Heart left ventricle (tissue), 13 donors: ENCODE results near the gene SWSAP1.
"Not testable (repeated sequence)": the region's sequence is repeated elsewhere in the genome, so short reads cannot be mapped to it uniquely, and the experiment has no call there.

Experiments
- CTCF ChIP-seq, 12 donors: fragments of 200-600 bp; sonication (generic) in 4 of 12; IDR thresholded peaks; one replicate each; pipeline versions ENCODE4 v1.5.0 to v1.8.0; 2018 to 2022; ENCODE audit warnings: antibody characterized with exemption in 12 of 12, mild to moderate bottlenecking in 5 of 12
- POLR2A ChIP-seq, 2 donors: fragments of 450-650 bp; IDR thresholded peaks; one replicate each; pipeline ENCODE4 v1.6.1; 2017; ENCODE audit warnings: antibody characterized with exemption in 2 of 2, mild to moderate bottlenecking in 2 of 2, moderate library complexity in 2 of 2
- donor health status: ischemic (EF 13 %, LVEDD 7.1; RV severe dilation, severe dysfunction).
- donor health status: DM: no; HTN: yes; CAD: no.
- donor health status: DM: no; HTN: no; CAD: no.
- donor health status: ischemic (EF 25% LVEDD 6.9; RV normal size, moderate dysfunction).
- donor health status: ischemic (EF 25% LVEDD 5.7; RV mildly dilated, moderate dysfunction).
- donor health status: ischemic (EF 35%, LVEDD 5.7; RV mildly dilated, moderate dysfunction).
- donor health status: nonischemic (EF 11% LVEDD 7.7; RV severe dilation, severe dysfunction).
- donor health status: DM: yes; HTN: yes; CAD: no.
- donor health status: PGD.
- donor health status: ischemic (EF 29% LVEDD 5.4; RV normal size, mild dysfunction).
- donor health status: nonischemic (EF 23%, LVEDD 6.1; RV moderate dilation, normal function).

- TF ChIP-seq CTCF, POLR2A (IDR thresholded peaks at IDR 0.05): not testable (repeated sequence)
These were observed 20.4 kb upstream of the SWSAP1 start for GRCh38 chr19:11354102-11354501.
